Measurements from ENCODE around the gene RUNX1.

DNA sequence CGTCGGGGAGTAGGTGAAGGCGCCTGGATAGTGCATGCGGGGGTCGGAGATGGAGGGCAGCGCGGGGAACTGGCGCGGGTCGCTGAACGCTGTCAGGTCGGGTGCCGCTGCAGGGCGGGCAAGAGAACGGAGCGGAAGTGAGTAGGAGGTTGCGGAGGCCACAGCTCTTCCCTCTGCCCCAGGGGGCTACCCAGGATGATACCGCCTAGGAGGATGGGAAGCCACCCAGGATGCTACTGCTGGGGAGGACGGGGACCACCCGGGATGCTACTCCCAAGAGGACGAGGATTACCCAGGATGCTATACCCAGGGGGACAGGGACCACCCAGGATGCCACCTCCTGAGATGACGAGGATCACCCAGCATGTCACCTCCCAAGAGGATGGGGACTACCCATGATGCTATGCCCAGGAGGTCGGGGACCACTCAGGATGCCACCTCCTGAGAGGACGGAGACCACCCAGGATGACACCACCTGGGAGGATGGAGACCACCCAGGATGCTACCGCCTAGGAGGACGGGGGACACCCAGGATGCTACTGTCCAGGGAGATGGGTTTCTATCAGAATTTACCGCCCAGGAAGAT is 256.5 kb downstream of the RUNX1 start:
- TF ChIP-seq ZC3H10 (CRISPR knock-in tag; IDR thresholded peaks at IDR 0.05) (no peak), ARNTL (CRISPR knock-in tag; IDR thresholded peaks at IDR 0.05; ENCODE audit: borderline replicate concordance, low read depth) (no peak), PPARA (CRISPR knock-in tag; IDR thresholded peaks at IDR 0.05; ENCODE audit: borderline replicate concordance) (no peak)

Data from SK-N-SH treated with all-trans-retinoic acid at 6 μM for 48 hours (cell line).